ENCODE results near the gene PIP5K1C.

DNA sequence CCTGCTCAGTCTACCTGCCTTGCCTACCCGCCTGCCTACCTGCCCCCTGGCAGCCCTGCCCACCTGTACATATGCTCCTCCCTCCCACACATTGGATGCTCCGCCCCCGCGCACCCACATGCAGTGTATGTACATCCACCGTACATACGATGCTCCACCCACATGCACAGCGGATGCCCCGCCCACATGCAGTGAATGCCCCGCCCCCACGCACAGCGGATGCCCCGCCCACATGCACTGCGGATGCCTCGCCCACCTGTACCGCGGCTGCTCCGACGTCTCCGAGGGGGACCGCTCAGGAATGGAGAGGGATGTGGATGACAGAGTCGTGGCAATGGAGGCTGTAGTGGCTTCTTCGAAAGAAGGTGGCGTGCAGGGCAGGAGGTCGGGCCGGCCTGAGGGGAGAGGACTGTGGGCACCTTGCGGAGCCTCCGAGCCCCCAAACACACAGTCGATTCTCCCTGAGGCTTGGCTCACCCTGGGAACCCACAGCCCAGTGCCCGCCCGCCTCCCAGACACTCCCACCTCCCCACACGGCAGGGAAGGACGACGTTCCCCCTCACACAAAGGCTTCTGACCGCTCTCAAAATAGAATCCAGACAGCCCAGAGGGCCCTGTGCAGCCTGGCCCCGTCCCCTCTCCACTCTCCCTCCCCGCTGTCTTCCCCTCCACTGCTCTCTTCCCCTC lies 57.1 kb downstream of the PIP5K1C start:
- TF ChIP-seq, protein P1, sequence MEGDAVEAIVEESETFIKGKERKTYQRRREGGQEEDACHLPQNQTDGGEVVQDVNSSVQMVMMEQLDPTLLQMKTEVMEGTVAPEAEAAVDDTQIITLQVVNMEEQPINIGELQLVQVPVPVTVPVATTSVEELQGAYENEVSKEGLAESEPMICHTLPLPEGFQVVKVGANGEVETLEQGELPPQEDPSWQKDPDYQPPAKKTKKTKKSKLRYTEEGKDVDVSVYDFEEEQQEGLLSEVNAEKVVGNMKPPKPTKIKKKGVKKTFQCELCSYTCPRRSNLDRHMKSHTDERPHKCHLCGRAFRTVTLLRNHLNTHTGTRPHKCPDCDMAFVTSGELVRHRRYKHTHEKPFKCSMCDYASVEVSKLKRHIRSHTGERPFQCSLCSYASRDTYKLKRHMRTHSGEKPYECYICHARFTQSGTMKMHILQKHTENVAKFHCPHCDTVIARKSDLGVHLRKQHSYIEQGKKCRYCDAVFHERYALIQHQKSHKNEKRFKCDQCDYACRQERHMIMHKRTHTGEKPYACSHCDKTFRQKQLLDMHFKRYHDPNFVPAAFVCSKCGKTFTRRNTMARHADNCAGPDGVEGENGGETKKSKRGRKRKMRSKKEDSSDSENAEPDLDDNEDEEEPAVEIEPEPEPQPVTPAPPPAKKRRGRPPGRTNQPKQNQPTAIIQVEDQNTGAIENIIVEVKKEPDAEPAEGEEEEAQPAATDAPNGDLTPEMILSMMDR (IDR thresholded peaks at IDR 0.05) = no peak
- TF ChIP-seq POLR2A (IDR thresholded peaks at IDR 0.05) = no peak

Measured in esophagus squamous epithelium (tissue), 4 donors.